GM12874 (cell line): ENCODE measurements around the gene TAS2R14.

ENCODE experiments used
- CTCF ChIP-seq: IDR thresholded peaks from 2 replicates; pipeline ENCODE4 v1.5.1; 2011; ENCODE audit warnings: low read depth, mild to moderate bottlenecking, control low read depth, low read length, moderate library complexity; ENCODE audit not compliant: insufficient read depth

TAS2R14 gene

DNA sequence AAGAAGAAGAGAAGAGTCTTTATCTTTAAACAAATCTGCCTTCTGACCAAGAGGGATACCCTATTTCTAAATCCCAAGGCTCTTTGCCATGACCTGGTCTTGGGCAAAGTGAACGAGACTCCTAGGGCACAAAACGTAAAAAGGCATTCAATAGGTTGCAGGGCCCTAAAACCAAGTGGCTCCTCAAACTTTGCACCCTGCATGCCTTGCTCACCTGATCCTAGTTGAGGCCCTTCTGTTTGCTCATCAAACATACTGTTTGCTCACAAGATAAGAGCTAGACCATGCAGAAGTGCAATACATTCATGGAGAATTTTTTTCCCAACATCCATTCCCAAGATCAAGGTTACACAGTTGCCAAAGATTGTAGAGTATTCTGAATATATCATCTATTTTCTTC lies 47.1 kb downstream of the TAS2R14 start:
- no peak for TF ChIP-seq CTCF

DNA sequence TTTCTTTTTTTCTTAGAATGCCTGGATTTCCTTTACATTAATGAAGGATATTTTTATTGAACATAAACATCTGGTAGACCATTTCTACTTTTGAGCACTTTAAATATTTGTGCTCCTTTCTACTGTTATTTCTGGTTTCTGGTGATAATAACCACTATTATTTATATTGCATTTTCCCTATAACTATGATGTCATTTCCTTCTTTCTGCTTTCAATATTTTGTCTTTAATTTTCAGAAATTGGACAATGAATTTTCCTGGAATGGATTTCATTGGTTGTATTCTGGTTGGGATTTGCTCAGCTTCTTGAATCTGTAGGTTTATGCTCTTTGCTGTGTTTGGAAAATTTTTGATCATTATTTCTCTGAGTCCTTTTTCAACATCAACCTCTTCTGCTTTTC lies 49.8 kb downstream of the TAS2R14 start:
- no peak for TF ChIP-seq CTCF
